T-helper 1 cell treated with Interleukin-12 subunit alpha and Interleukin-12 subunit beta and Interleukin-4 antibody, amounts not matched to agents 30 ng/mL and 1 ng/mL, for 36 hours (primary cell): ENCODE results near the gene VPS13D. TPM values are rescaled to one million over a fixed set of nuclear protein-coding genes. Genes with fewer than 3 reads are reported as not detected.

Source experiments
- intact Hi-C: fragments of 100-400 bp; cut with micrococcal nuclease; formaldehyde crosslinking; loops from one replicate; pipeline ENCODE4 v1.15.1; 2024
- total RNA-seq: library from RNA; stranded (reverse); gene quantifications from 2 replicates; pipeline ENCODE4 v1.2.3, GENCODE V29; 2022

The VPS13D gene
- total RNA-seq, 1 donor from 2014 or later: 42.0 TPM

- intact Hi-C loops: no loop called here
Measured at GRCh38 chr1:12546771-12547585, 317.1 kb downstream of the VPS13D start.

DNA sequence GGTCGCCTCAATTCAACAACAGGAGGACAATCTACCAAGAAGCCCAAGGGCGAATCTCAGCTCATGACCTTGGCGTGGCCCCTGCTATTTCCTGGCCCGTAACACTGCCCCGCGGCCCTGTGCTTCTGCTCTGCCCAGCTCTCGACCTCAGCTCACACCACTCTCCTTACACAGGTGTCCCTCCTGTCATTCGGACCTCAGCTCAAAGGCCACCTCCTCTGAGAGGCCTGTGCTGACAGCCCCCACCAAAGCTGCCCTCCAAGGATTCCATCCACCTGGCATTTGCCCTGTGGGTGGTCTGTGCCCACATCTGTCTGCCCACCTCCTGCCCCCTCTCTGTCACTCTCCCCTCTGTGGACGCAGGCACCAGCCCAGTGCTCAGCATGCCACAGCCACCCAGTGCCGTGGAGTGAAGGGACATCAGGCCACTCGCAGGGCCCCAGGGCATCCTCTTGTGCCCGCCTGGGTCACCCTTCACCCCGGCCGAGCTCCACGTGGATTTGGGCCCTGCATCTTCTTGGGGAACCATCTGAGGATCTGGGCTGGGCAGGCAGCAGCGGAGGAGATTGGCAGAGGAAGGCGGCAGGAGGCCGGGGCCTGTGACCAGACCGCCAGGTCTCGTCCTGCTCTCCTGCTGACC lies 317.9 kb downstream of the VPS13D start:
- intact Hi-C loops: no loop called here

- intact Hi-C loops: no loop called here
Measured at GRCh38 chr1:12548279-12548972, 318.6 kb downstream of the VPS13D start.

- intact Hi-C loops: no loop called here
Measured at GRCh38 chr1:12548973-12549459, 319.2 kb downstream of the VPS13D start.

- intact Hi-C loops: no loop called here
Measured at GRCh38 chr1:12549460-12550349, 319.9 kb downstream of the VPS13D start.

- intact Hi-C loops: no loop called here
Measured at GRCh38 chr1:12551584-12551983, 321.8 kb downstream of the VPS13D start.

DNA sequence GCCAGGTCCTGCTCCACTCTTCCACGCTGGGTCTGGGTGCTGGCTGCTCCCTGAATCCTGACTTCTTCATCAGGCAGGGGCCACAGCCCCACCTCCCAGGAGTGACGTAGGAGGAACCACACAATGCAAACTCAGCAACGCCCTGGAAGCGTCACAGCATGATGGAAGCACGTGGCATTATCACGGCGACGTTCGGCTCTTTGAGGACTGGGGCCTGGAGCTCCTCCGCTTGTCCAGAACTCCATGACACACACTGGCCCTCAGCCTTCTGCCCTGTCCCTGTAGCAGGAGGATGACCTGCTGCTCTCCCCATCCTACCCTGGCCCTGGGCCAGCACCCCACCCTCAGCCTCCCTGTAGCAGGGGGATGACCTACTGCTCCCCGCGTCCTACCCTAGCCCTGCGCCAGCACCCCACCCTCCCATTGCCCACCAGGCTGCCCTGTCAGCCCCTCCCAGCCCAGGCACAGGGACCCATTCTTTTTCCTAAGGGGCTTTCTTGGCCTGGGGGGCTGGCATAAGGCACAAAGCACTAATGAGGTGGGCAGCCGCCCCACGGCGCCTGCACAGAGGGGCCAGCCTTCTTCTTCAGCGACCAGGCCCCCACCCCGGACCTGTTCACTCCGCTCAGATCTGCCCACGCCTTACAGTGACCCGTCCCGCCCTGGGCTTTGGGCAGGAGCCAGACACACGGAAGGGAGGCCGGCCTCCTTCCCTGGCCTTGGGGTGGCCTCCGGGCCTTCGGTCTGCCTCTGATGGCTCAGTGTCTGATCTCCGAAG lies 322.5 kb downstream of the VPS13D start:
- intact Hi-C loops: no loop called here

DNA sequence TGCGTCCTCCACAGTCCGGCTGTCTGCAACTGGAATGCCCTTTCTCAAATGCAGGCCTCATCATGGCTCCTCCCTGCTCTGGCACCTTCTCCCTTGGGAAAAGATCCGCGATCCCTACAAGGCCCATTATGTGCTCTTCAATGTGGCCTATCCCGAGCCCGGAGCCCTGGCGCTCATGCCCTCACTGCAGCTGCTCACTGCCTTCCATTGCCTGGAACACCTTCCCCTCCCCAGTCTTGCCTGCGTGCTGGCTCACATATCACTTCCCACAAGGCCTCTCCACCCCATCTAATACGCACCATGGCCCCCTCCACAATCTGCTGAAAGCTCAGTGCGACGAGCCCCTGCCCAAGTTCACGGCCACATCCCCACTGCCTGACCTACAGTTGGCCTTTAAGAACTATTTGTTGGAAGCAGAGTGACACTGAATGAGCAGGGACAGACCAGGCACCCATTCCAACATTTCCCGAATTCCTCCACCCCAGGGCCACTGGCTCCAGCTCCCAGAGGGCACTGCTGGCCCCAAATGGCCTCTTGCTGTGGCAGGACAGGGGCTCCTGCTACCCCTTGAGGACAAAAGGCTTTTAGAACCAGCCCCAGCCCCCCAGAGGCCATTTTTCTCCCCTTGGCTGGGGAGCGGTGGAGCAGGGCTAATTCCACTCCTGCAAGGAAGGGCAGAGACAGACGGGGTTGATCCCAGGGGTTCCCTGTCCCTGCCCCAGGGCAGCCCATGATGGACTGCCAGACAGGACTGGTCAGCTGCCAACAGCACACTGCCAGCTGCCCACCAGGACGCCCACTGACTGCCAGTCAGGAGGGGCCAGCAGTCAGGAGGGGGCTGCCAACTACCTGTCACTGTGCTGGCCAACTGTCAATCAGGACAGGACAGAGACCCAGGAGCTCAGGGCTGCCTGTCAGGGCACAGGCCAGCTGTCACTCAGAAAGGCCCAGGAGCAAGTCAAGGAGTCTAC lies 323.4 kb downstream of the VPS13D start:
- intact Hi-C loops: no loop called here

DNA sequence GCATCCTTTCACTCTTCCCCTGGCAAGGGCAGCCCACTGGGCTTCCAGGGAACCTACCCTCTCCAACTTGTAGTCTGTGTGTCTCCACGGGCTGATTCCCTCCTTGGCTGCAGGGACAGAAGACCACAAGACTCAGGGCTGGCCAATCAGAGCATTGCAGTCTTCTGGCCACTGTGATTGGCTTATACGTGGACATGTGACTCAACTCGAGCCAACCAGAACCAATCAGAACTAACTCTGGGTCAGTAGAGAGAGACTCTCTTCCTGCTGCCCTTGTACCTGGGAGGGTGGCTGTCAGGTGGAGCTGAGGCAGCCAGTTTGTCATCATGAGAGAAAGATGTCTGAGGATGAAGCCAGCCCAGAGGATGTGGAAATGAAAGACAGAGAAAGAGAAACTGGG lies 324.1 kb downstream of the VPS13D start:
- intact Hi-C loops: no loop called here

- intact Hi-C loops: no loop called here
Measured at GRCh38 chr1:12554521-12555305, 324.9 kb downstream of the VPS13D start.

DNA sequence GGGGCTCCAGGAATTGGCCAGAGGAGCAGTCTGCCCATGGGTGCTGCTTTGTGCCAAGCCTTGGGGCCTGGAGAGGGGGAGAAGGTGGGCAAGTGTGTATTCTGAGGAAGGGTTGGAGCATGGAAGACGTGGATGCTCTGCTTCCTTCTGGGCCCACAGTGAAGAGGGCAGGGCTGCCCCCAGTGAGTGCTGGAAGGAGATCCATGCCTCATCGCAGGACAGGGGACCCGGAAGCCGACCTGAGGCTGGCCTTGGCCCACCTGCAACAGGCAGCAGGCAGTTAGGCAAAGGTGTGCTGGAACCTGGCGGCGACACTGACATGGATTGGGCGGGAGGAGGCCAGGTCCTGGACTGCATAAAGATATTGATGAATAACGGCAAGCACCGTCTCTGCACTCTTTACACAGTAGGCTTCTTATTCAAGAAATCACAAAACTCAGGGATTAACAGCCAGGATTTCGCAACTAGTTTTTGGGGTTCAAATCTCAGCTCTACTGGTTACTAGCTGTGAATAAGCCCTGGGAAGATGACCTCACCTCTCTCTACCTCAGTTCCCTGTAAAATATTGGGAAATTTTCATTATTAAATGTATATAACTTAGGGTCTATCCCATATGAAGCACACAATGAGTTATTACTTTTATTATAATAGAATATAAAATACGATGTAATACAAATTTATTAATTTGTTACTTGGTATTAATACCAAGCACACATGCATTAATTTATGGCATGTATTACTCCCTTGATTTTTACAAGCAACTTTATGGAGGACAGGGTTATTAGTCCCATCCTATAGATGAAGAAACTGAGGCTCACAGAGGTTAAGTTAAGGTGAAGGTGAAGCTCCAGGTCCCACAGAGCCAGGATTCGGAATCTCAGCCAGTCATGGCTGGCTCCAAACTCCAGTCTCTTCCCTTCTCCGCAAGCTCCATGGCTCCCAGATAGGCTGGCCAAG lies 325.9 kb downstream of the VPS13D start:
- intact Hi-C loops: no loop called here

DNA sequence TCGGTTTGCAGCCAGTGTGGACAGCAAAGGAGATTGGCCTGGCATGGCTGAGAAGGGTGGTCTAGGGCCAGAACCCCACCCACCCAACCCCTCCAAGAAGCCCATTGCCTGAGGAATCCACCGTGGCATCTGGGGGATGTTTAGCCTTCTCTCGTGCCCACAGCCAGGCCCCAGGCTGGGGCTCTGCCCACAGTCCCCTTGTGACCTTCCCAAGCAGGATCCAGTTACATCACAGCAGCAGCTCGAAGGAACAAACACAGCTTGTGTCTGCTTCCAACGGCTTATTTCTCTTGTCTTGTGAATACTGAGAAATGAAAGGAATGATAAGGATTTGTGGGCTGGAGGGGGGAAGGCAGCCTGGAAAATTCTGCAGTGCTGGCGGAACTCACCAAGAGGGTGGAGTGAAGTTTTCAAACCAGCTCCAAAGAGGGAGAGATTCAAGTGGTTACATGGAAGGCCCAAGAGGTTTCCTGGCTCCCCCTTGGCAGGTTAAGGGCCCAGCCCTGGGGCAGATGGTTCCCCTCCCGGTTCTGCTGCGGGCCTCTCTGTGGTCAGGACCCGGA lies 326.6 kb downstream of the VPS13D start:
- intact Hi-C loops: no loop called here

DNA sequence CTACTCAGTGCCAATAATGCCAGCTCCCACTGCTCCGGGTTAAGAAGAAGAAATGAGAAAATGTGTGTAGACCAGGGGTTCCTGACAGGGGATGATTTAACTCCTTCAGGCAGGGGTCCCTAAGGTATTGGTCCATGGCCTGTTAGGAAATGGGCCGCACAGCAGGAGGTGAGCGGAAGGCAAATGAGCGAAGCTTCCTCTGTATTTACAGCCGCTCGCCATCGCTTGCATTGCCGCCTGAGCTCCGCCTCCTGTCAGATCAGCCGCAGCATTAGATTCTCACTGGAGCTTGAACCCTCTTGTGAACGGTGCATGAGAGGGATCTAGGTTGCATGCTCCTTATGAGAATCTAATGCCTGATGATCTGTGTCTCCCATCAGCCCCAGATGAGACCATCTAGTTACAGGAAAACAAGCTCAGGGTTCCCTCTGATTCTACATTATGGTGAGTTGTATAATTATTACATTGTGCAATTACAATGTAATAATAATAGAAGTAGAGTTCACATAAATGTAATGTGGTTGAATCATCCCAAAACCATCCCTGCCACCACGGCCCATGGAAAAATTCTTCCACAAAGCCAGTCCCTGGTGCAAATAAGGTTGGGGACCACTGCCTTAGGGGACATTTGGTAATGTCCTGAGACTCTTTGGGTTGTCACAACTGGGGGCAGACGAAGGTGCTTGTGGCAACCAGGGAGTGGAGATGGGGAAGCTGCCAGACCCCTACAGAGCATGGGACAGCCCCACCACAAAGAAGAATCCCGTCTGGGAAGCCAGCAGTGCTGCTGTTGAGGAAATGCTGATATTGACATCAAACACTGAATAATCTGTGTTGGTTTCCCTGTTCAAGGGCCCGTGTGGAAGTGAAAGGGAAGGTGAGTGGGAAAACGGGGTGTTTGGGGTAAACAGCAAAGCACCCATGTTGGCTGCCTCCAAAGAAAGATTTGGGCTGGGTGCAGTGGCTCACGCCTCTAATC lies 327.4 kb downstream of the VPS13D start:
- intact Hi-C loops: no loop called here

GRCh38 chr1:12561121-12561520 lies 331.3 kb downstream of the VPS13D start:
- intact Hi-C loops: no loop called here
